HepG2 (cell line): Measurements from ENCODE around the gene TMEM44. TPM values are rescaled to one million over a fixed set of nuclear protein-coding genes. Genes with fewer than 3 reads are reported as not detected.

Source experiments
- CEBPZ ChIP-seq: IDR thresholded peaks from 2 replicates; pipeline ENCODE4 v1.6.1; 2012; ENCODE audit warnings: low read length, improper control_type of control experiment
- FOXJ3 ChIP-seq: sonication (generic); formaldehyde crosslinking; IDR thresholded peaks from 2 replicates; pipeline ENCODE4 v1.4.0; 2020; ENCODE audit warnings: missing genetic modification reagents, mild to moderate bottlenecking, borderline replicate concordance
- GTF3A ChIP-seq: sonication (generic); formaldehyde crosslinking; conservative IDR thresholded peaks from 2 replicates; pipeline ENCODE4 v1.4.0; 2020; ENCODE audit warnings: mild to moderate bottlenecking, missing genetic modification reagents
- HNRNPUL1 ChIP-seq: fragments of 200-400 bp; formaldehyde crosslinking; IDR thresholded peaks from 2 replicates; pipeline ENCODE4 v1.6.1; 2017; ENCODE audit warnings: low read depth, mild to moderate bottlenecking, low read length, moderate library complexity
- KDM3A ChIP-seq: IDR thresholded peaks from 2 replicates; pipeline ENCODE4 v1.6.1; 2018; ENCODE audit warnings: low read depth, missing compliant biosample characterization
- MEIS1 ChIP-seq: sonication (generic); formaldehyde crosslinking; IDR thresholded peaks from 2 replicates; pipeline ENCODE4 v1.9.0; 2021; ENCODE audit warnings: mild to moderate bottlenecking, missing genetic modification reagents, moderate library complexity, borderline replicate concordance
- MLXIP ChIP-seq: sonication (generic); formaldehyde crosslinking; IDR thresholded peaks from 2 replicates; pipeline ENCODE4 v1.9.0; 2021; ENCODE audit warnings: missing genetic modification reagents, borderline replicate concordance
- MTERF4 ChIP-seq: sonication (generic); formaldehyde crosslinking; IDR thresholded peaks from 2 replicates; pipeline ENCODE4 v1.8.0; 2023; ENCODE audit warnings: mild to moderate bottlenecking, missing genetic modification reagents
- NR3C1 ChIP-seq: sonication (generic); formaldehyde crosslinking; IDR thresholded peaks from 2 replicates; pipeline ENCODE4 v1.4.0; 2020; ENCODE audit warnings: missing genetic modification reagents
- RFX5 ChIP-seq: IDR thresholded peaks from 2 replicates; pipeline ENCODE4 v1.6.1; 2011; ENCODE audit warnings: low read depth, low read length, improper control_type of control experiment
- SALL2 ChIP-seq: sonication (generic); formaldehyde crosslinking; IDR thresholded peaks from 2 replicates; pipeline ENCODE4 v1.8.1; 2023; ENCODE audit warnings: mild to moderate bottlenecking, missing genetic modification reagents, inconsistent platforms
- TOPORS ChIP-seq: sonication (generic); formaldehyde crosslinking; IDR thresholded peaks from 2 replicates; pipeline ENCODE4 v1.8.0; 2023; ENCODE audit warnings: mild to moderate bottlenecking, missing genetic modification reagents
- U2AF1 ChIP-seq: fragments of 200-400 bp; formaldehyde crosslinking; optimal IDR thresholded peaks from 2 replicates; pipeline ENCODE3; 2017; ENCODE audit warnings: mild to moderate bottlenecking, low read depth, low read length
- ZFX ChIP-seq: sonication (generic); formaldehyde crosslinking; IDR thresholded peaks from 2 replicates; pipeline ENCODE4 v1.4.0; 2020; ENCODE audit warnings: mild to moderate bottlenecking, low read depth, missing genetic modification reagents, moderate library complexity
- ZFY ChIP-seq: sonication (generic); formaldehyde crosslinking; IDR thresholded peaks from 2 replicates; pipeline ENCODE4 v1.4.0; 2020; ENCODE audit warnings: missing genetic modification reagents
- ZNF143 ChIP-seq: sonication (generic); formaldehyde crosslinking; IDR thresholded peaks from 2 replicates; pipeline ENCODE4 v1.4.0; 2020; ENCODE audit warnings: missing genetic modification reagents
- ZNF251 ChIP-seq: sonication (generic); formaldehyde crosslinking; IDR thresholded peaks from 2 replicates; pipeline ENCODE4 v1.9.0; 2021; ENCODE audit warnings: mild to moderate bottlenecking, missing genetic modification reagents
- ZNF292 ChIP-seq: sonication (generic); formaldehyde crosslinking; IDR thresholded peaks from 2 replicates; pipeline ENCODE4 v1.8.1; 2022; ENCODE audit warnings: mild to moderate bottlenecking, low read depth, missing genetic modification reagents, borderline replicate concordance
- ZNF615 ChIP-seq: sonication (generic); formaldehyde crosslinking; IDR thresholded peaks from 2 replicates; pipeline ENCODE4 v1.5.0; 2020; ENCODE audit warnings: mild to moderate bottlenecking, missing genetic modification reagents, borderline replicate concordance
- ZNF776 ChIP-seq: sonication (generic); formaldehyde crosslinking; IDR thresholded peaks from 2 replicates; pipeline ENCODE4 v1.4.0; 2020; ENCODE audit warnings: mild to moderate bottlenecking, missing genetic modification reagents
- polyA plus RNA-seq, 8 experiments: library from polyadenylated mRNA; depleted of rRNA in 3 of 8; stranded (reverse) in 7 of 8; unstranded in 1 of 8; fragments of >200 nt; fragmentation: Illumina TruSeq in 4 of 8; extraction: Trizol in 4 of 8; gene quantifications; 2 replicates each; pipeline versions ENCODE4 v1.2.1 to v1.2.3, GENCODE V29; 2011 to 2016; ENCODE audit warnings: low read depth in 4 of 8, missing spikeins in 1 of 8, mixed read lengths in 1 of 8; ENCODE audit not compliant: insufficient read depth in 1 of 8
- total RNA-seq, 5 experiments: library from RNA; depleted of rRNA; stranded (reverse); fragments of >200 nt; fragmentation: Illumina TruSeq; extraction: Trizol; gene quantifications; 2 replicates each; pipeline ENCODE4 v1.2.3, GENCODE V29; 2016; ENCODE audit warnings: low read depth in 1 of 5
- TF ChIP-seq, protein P1 (sequence below): sonication (generic); formaldehyde crosslinking; IDR thresholded peaks from 2 replicates; pipeline ENCODE4 v1.5.0; 2020; ENCODE audit warnings: missing genetic modification reagents
- TF ChIP-seq, protein P2 (sequence below): IDR thresholded peaks from 2 replicates; pipeline ENCODE4 v1.6.1; 2012; ENCODE audit warnings: inconsistent platforms

Gene TMEM44
- total and polyA plus RNA-seq, 2 of the 13 experiments (the other 11 are each of a cell fraction or from before 2014, with no cell fraction given), result 7.3 to 13.8 TPM

GRCh38 chr3:194633349-194634004 is at the start of gene TMEM44 (continued):
- TF ChIP-seq MLXIP (CRISPR knock-in tag) (no peak), ZNF615 (no peak), KDM3A (CRISPR knock-in tag) (no peak), FOXJ3 (CRISPR knock-in tag) (no peak), ZNF292 (peak; percentile 77), RFX5 (no peak), ZNF776 (CRISPR knock-in tag) (0 out of 2 replicates have a peak, but pooled peaks have one; percentile 34), ZNF143 (CRISPR knock-in tag) (no peak), ZFY (peak; percentile 7; the same call in 1 of the 2 replicates), SALL2 (CRISPR knock-in tag) (0 out of 2 replicates have a peak, but pooled peaks have one; percentile 11), HNRNPUL1 (no peak), ZNF251 (CRISPR knock-in tag) (no peak), GTF3A (no peak), ZFX (no peak; the same call in none of the 2 replicates), NR3C1 (CRISPR knock-in tag) (no peak), TOPORS (CRISPR knock-in tag) (peak; percentile 92), CEBPZ (no peak), U2AF1 (no peak), MTERF4 (CRISPR knock-in tag) (peak; percentile 21; the same call in 1 of the 2 replicates), MEIS1 (CRISPR knock-in tag) (peak; percentile 63; the same call in 1 of the 2 replicates)
- TF ChIP-seq, protein P1, sequence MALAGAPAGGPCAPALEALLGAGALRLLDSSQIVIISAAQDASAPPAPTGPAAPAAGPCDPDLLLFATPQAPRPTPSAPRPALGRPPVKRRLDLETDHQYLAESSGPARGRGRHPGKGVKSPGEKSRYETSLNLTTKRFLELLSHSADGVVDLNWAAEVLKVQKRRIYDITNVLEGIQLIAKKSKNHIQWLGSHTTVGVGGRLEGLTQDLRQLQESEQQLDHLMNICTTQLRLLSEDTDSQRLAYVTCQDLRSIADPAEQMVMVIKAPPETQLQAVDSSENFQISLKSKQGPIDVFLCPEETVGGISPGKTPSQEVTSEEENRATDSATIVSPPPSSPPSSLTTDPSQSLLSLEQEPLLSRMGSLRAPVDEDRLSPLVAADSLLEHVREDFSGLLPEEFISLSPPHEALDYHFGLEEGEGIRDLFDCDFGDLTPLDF (CRISPR knock-in tag), result no peak
- TF ChIP-seq, protein P2, sequence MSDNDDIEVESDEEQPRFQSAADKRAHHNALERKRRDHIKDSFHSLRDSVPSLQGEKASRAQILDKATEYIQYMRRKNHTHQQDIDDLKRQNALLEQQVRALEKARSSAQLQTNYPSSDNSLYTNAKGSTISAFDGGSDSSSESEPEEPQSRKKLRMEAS, result peak; percentile 73
